Skin epidermis (tissue), 12 donors: ENCODE measurements around the gene HCK.

Source experiments
- H3K27ac ChIP-seq, 21 experiments: fragments of 200-600 bp; sonication (generic) in 11 of 21; one replicate each; pipeline ENCODE4 v1.5.0; 2020; ENCODE audit warnings: mild to moderate bottlenecking in 3 of 21, inconsistent platforms in 2 of 21, moderate library complexity in 2 of 21
- H3K4me3 ChIP-seq, 7 experiments: fragments of 200-600 bp; sonication (generic) in 2 of 7; one replicate each; pipeline ENCODE4 v1.5.0; 2020; ENCODE audit warnings: inconsistent platforms in 2 of 7, mild to moderate bottlenecking in 2 of 7, moderate library complexity in 1 of 7

HCK gene

GRCh38 chr20:32080783-32081182 lies 28.7 kb downstream of the HCK start:
- Histone ChIP-seq H3K27ac (no peak overlapping the region), H3K4me3 (no peak overlapping the region)

- Histone ChIP-seq H3K27ac (no peak overlapping the region), H3K4me3 (no peak overlapping the region)
Measured at GRCh38 chr20:32083469-32083868, 31.4 kb downstream of the HCK start.

- Histone ChIP-seq H3K4me3 (no peak overlapping the region), H3K27ac (no peak overlapping the region)
Measured at GRCh38 chr20:32087070-32087469, 35.0 kb downstream of the HCK start.

DNA sequence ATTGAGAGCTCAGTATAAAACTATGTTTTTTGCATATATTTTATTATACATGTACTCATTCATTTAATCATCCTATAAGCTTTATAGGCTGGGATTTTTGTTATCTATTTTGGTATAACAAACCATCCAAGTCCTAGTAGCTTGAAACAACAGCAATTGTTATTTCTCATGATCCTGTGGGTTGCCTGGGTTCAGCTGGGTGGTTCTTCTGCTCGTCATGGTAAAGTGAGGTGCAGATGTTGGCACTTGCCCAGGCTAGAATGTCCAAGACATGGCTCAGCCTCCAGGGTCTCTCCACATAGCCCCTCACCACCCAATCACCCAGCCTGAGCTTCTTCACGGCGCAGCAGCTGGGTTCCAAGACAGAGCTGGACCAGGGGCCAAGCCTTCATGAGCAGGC lies 36.7 kb downstream of the HCK start:
- no peak overlapping the region for H3K4me3 ChIP-seq

DNA sequence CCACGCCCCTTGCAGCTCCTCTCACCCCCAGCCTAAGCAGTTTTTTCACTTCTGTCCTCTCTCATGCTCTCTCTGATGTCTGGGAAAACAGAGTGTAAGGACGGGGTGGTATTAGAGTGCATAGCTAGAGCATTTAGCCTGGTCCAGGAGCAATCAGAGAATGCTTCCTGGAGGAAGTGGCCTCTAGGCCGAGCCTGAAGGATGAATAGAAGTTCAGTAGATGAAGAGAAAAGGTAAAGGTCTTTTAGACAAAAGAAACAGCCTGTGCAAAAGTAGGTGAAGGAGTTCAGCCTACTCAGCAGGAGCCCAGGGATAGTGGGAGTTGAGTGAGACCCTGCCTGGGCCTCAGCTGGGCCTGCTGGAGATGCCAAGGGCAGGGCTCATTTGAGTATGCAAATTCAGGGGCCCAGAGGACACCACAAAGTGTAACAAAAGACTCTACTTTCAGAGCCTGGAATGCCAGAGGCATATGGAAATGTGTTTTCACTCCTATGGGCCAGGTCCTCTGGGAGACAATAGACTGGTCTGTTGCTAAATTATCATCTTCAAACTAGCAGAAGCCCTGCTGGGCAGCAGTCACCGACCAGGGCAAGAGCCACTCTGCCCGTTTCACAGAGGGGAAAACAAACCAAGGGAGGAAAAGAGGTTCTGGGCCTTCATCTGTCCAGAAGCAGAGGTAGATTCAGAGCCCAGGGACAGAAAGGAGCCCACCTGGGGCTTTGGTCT lies 37.8 kb downstream of the HCK start:
- Histone ChIP-seq H3K27ac (no peak overlapping the region), H3K4me3 (no peak overlapping the region)

More for the DNA sequence above, 36.7 kb downstream of the HCK start:
- no peak overlapping the region for H3K27ac ChIP-seq

- H3K4me3 ChIP-seq: no peak overlapping the region
- no peak overlapping the region for H3K27ac ChIP-seq
Measured at GRCh38 chr20:32091888-32092346, 39.9 kb downstream of the HCK start.

DNA sequence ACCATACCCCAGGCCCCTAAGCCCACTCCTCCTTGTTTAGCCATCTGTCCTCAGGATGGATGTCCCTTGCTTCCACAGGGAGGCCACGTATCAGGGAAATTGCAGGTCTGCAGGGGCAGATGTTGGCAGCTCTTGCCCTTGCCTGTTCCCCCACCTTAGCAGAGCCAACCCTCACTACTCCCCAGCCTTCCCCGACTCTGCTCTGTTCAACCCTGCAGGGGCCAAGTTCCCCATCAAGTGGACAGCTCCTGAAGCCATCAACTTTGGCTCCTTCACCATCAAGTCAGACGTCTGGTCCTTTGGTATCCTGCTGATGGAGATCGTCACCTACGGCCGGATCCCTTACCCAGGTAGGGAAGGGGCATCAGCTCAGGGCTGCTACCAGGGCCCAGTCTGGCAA lies 46.7 kb downstream of the HCK start:
- Histone ChIP-seq H3K4me3 (no peak overlapping the region), H3K27ac (no peak overlapping the region)

GRCh38 chr20:32108814-32109391 lies 56.9 kb downstream of the HCK start:
- Histone ChIP-seq H3K4me3 (peak overlapping the region in 6 of 7 experiments; percentile 80 to 95 (median 88)), H3K27ac (peak overlapping the region in 18 of 21 experiments; percentile 95 to 100 (median 99))

GRCh38 chr20:32109392-32110172 lies 57.5 kb downstream of the HCK start, which contains the start of gene TM9SF4:
TM9SF4 (plus strand) TSS chr20:32109714; CDS start chr20:32109741, 27 bp downstream.
- Histone ChIP-seq H3K4me3 (peak within 1 kb of the TSS; percentile 80 to 95 (median 87)), H3K27ac (peak within 1 kb of the TSS; percentile 87 to 100 (median 99))

GRCh38 chr20:32110173-32110704 lies 58.2 kb downstream of the HCK start:
- Histone ChIP-seq H3K4me3 (peak overlapping the region; percentile 80 to 95 (median 87)), H3K27ac (peak overlapping the region; percentile 87 to 100 (median 99))

DNA sequence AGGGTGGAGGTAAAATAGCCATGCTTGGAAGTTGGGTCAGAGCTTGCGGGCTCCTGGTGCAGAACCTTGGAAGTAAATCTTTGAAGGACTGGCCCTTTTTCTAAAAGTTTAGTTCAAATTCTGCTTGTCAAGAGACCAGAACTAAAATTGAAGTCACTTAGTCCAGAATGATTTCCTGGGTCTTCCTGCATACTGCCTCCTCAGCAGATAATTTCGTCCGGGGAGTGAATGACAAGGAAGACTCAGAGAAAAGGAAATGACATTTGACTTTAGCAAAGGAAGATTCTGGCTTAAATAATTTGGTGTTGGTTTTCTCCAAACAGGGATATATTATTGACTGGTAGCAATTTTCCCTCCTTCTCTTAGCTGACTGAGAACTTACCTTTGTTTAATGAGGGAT lies 58.7 kb downstream of the HCK start:
- Histone ChIP-seq H3K27ac (peak overlapping the region in 12 of 21 experiments; percentile 23 to 100 (median 99)), H3K4me3 (peak overlapping the region; percentile 80 to 95 (median 87))

- H3K4me3 ChIP-seq: peak overlapping the region in 1 of 7 experiments; percentile 95
- peak overlapping the region in 5 of 21 experiments; percentile 19 to 100 (median 99) for H3K27ac ChIP-seq
Measured at GRCh38 chr20:32111156-32111686, 59.2 kb downstream of the HCK start.

DNA sequence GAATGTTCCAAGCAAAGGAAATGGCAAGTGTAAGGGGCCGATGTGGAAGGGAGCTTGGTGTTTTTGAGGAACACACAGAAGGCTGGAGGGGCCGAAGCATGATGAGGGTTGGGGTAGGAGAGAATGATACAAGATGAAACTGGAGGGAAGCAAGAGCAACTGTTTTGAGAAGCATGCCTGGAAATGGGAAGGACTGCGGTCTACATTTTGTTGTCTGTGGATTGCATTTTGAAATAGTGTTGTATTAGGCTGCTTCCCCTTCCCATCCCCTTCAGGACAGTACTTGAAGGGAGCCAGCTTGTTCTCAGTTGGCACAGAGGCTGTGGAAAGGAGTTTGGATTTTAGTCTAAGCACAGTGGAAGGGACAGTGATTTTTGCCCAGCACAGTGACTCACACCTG lies 59.7 kb downstream of the HCK start:
- H3K27ac ChIP-seq: peak overlapping the region in 4 of 21 experiments; percentile 19 to 63 (median 34)

DNA sequence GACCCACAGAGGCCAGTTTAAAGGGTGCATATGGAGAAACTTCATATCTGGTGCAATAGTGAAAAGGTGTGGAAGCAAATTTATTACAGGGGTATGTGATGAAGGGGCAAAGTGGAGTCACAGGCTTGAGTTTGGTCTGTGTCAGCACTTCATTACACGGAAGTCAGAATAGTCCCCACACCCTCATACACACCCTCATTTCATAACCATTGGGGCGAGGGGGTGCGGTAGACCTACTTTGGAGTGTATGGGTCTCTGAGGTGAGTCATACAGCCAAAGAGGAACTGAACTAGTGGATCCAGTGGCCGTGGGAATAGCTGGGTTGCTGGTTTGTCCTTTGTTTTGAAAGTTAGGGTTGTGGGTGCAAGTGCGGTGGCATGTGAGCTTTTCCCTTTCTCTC lies 60.8 kb downstream of the HCK start:
- Histone ChIP-seq H3K4me3 (no peak overlapping the region), H3K27ac (peak overlapping the region in 7 of 21 experiments; percentile 4 to 63 (median 32))

More for the DNA sequence above, 59.7 kb downstream of the HCK start:
- no peak overlapping the region for H3K4me3 ChIP-seq

- H3K27ac ChIP-seq: peak overlapping the region in 3 of 21 experiments; percentile 16 to 37 (median 26)
- H3K4me3 ChIP-seq: no peak overlapping the region
Measured at GRCh38 chr20:32113591-32114260, 61.7 kb downstream of the HCK start.

GRCh38 chr20:32114305-32114960 lies 62.4 kb downstream of the HCK start:
- Histone ChIP-seq H3K27ac (peak overlapping the region in 1 of 21 experiments; percentile 14), H3K4me3 (no peak overlapping the region)

DNA sequence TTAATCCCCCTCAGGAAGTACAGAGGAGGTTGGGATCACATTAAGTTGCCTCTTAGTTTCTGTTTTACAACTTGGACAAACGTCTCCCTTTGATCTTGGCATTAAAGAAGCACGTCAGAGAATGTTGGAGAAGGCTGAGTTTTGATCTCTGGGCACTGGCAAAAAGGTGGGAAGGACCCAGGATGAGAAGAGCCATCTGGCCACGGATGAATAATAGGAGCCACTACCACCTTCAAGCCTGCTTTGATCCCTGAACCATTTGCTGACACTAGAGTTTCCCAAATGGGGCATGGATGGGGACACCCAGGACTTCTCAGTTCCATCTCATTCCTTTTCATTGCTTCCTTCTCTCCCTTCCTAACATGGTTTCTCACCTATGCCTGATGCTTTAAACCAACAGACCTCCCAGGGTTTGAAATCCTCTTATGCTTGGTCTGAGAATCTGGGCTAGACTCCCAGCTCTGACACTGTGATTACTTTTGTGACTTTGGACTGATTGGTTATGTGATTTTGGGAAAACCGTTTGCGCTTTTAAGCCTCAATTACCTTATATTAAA lies 63.2 kb downstream of the HCK start:
- peak overlapping the region in 1 of 21 experiments; percentile 14 for H3K27ac ChIP-seq
- no peak overlapping the region for H3K4me3 ChIP-seq

DNA sequence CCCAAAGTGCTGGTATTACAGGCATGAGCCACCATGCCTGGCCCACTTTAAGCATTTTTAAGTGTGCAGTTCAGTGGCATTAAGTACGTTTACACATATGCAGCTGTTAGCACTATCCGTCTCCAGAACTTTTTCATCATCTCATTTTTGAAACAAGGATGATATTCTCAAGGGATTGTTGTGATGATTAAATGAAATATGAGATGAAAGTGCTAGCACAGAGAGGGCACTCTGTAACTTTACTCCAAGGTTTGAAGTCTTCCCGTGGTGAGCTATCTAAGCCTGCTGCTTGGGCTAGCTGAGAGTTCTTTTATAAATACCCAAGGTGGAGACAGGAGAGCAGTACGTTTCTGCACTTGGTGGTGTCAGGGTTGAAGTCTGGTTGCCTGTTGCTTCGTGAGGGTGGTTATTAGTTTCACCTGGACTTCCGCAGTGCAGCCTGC lies 64.1 kb downstream of the HCK start:
- Histone ChIP-seq H3K27ac (no peak overlapping the region), H3K4me3 (no peak overlapping the region)
